Ovary (tissue), 9 donors: ENCODE data around the gene WASF3. TPM values are rescaled to one million over a fixed set of nuclear protein-coding genes. Genes with fewer than 3 reads are reported as not detected.

Source experiments
- DNase-seq, 5 donors: peaks; one replicate each; pipeline ENCODE4 v3.0.0-alpha.2; 2019 to 2020
- H3K27ac ChIP-seq, 2 donors: fragments of 200-600 bp; one replicate each; pipeline versions ENCODE4 v1.5.1 to v1.8.0; 2019 to 2022
- H3K27me3 ChIP-seq: fragments of 200-600 bp; one replicate; pipeline ENCODE4 v1.8.0; 2022
- H3K36me3 ChIP-seq: fragments of 200-600 bp; sonication (generic); one replicate; pipeline ENCODE4 v1.5.1; 2019
- H3K4me1 ChIP-seq: one replicate; pipeline ENCODE4 v1.8.1; 2013; ENCODE audit warnings: mild to moderate bottlenecking, moderate library complexity; ENCODE audit not compliant: insufficient read depth
- H3K4me3 ChIP-seq: fragments of 200-600 bp; sonication (generic); one replicate; pipeline ENCODE4 v1.5.1; 2017
- H3K9me3 ChIP-seq, 2 donors: fragments of 200-600 bp in 1 of 2; sonication (generic) in 1 of 2; one replicate each; pipeline versions ENCODE4 v1.5.1 to v1.8.1; 2013 to 2019; ENCODE audit warnings: mild to moderate bottlenecking in 1 of 2, moderate library complexity in 1 of 2
- CTCF ChIP-seq, 3 donors: fragments of 450-650 bp in 2 of 3; fragments of 200-600 bp in 1 of 3; IDR thresholded peaks; one replicate each; pipeline versions ENCODE4 v1.5.1 to v1.8.0; 2016 to 2022; ENCODE audit warnings: antibody characterized with exemption in 3 of 3, mild to moderate bottlenecking in 1 of 3
- EP300 ChIP-seq: sonication (generic); formaldehyde crosslinking; IDR thresholded peaks from one replicate; pipeline ENCODE4 v1.6.1; 2017; ENCODE audit warnings: antibody characterized with exemption
- POLR2A ChIP-seq: fragments of 450-650 bp; IDR thresholded peaks from one replicate; pipeline ENCODE4 v1.6.1; 2017; ENCODE audit warnings: antibody characterized with exemption, mild to moderate bottlenecking, moderate library complexity
- WGBS, 3 donors: extraction: QIAGEN DNeasy Blood & Tissue Kit in 1 of 3; methylation state at CpG; one replicate each; pipeline versions ENCODE4 v1.1.5 to v1.1.7; 2013 to 2017; 5-methylcytosine and 5-hydroxymethylcytosine counted together
- intact Hi-C, 4 donors: fragments of 100-400 bp; cut with DNase I; formaldehyde crosslinking; loops; one replicate each; pipeline versions ENCODE4 v1.11.0 to v1.15.1; 2022 to 2023
- polyA plus RNA-seq, 2 donors: library from polyadenylated mRNA; stranded (reverse); fragments of 200-250 nt in 1 of 2; fragments of 350-450 nt in 1 of 2; fragmentation: Illumina TruSeq in 1 of 2; extraction: RNeasy Lipid Tissue Mini Kit (QIAGEN cat#74804) in 1 of 2; gene quantifications; one replicate each; pipeline ENCODE4 v1.2.3, GENCODE V29; 2013 to 2014
- total RNA-seq, 7 donors: library from RNA; depleted of rRNA in 2 of 7; stranded (reverse); fragments of >200 nt in 2 of 7; fragmentation: NEBNext Ultra II Directional in 3 of 7; extraction: Animal tissue kit (Norgen Biotek cat#: 25700) in 3 of 7; gene quantifications; one replicate each; pipeline versions ENCODE4 v1.1.0 to v1.2.4, GENCODE V29; 2016 to 2023
- donor health status: DM: no; HTN: no; CAD: no; lungs with moderate emphysema.
- donor health status: DM: no; HTN: no; CAD: no.
- donor health status: Bipolar disorder and iron deficiency.
- donor health status: DM: yes; HTN: yes; CAD: no.
- donor health status: DM: no; HTN: no; CAD: no.
- donor health status: DM: yes; HTN: yes; CAD: no.

Gene WASF3
- total and polyA plus RNA-seq, 9 donors = 11.5 to 37.1 (median 33.7) TPM

GRCh38 chr13:26663791-26664190 is 106.3 kb downstream of the WASF3 start:
- Histone ChIP-seq H3K4me1 (peaks cover 14% of the 10 kb centered on the region), H3K27me3 (no peaks in the 10 kb centered on the region), H3K36me3 (no peaks in the 10 kb centered on the region), H3K9me3 (no peaks in the 10 kb centered on the region), H3K4me3 (no peak overlapping the region), H3K27ac (no peak overlapping the region)
- intact Hi-C loops = no loop called here
- 25 to 31% (median 27%) methylated on average over 4 of the region's 4 CpGs for WGBS, 3 donors
- no peak for TF ChIP-seq POLR2A
- TF ChIP-seq EP300 = no peak
- TF ChIP-seq CTCF (IDR thresholded peaks at IDR 0.05) = no peak
- no peak for DNase-seq

DNA sequence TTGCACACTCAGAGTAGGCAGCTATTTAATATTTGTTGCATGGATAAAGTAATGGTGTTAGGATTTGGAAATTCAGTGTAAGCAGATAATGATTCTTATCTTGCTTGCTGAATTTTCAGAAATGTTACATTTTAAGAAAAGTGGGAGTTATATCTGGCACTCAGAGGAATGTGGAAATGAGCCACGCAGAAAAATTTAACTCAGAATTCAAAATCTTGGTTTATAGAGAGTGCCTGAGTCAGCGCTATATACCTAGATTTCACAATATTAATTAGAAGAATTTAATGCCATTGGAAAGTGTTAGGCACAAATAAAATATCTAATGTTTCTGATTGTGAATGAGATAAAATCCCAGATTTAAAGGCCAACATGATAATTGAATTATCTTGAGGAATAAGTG is 106.8 kb downstream of the WASF3 start:
- Histone ChIP-seq H3K4me1 (peaks cover 9% of the 10 kb centered on the region), H3K27ac (no peak overlapping the region), H3K9me3 (no peaks in the 10 kb centered on the region), H3K36me3 (no peaks in the 10 kb centered on the region), H3K27me3 (no peaks in the 10 kb centered on the region), H3K4me3 (no peak overlapping the region)
- intact Hi-C loops = no loop called here
- DNase-seq = no peak
- 52 to 62% (median 59%) methylated on average over 2 of the region's 2 CpGs for WGBS, 3 donors
- no peak for TF ChIP-seq POLR2A
- no peak for TF ChIP-seq EP300
- TF ChIP-seq CTCF (IDR thresholded peaks at IDR 0.05) = no peak

DNA sequence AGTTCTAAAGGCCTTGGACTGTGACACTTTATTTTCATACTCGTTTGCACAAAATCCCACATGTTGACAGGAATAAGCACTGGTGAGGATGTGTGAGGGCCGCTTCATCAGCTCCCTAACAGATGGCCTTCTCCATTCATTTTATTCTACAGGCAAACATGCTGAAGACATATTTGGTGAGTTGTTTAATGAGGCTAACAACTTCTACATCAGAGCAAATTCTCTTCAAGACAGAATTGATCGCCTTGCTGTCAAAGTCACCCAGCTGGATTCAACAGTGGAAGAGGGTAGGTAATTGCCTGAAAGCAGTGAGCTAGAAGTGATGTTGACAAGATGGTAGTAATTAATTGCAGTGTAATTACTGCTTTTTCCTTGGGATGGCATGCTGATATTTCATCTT is 107.4 kb downstream of the WASF3 start:
- H3K36me3 ChIP-seq = no peaks in the 10 kb centered on the region
- TF ChIP-seq EP300 (no peak), CTCF (IDR thresholded peaks at IDR 0.05) (no peak), POLR2A (no peak)
- intact Hi-C loops = no loop called here
- WGBS, 3 donors = 60 to 75% (median 64%) methylated on average over 3 of the region's 3 CpGs
- peaks cover 5% of the 10 kb centered on the region for H3K4me1 ChIP-seq
- no peaks in the 10 kb centered on the region for H3K27me3 ChIP-seq
- H3K27ac ChIP-seq = no peak overlapping the region
- no peak for DNase-seq
- H3K4me3 ChIP-seq = no peak overlapping the region
- H3K9me3 ChIP-seq = no peaks in the 10 kb centered on the region

DNA sequence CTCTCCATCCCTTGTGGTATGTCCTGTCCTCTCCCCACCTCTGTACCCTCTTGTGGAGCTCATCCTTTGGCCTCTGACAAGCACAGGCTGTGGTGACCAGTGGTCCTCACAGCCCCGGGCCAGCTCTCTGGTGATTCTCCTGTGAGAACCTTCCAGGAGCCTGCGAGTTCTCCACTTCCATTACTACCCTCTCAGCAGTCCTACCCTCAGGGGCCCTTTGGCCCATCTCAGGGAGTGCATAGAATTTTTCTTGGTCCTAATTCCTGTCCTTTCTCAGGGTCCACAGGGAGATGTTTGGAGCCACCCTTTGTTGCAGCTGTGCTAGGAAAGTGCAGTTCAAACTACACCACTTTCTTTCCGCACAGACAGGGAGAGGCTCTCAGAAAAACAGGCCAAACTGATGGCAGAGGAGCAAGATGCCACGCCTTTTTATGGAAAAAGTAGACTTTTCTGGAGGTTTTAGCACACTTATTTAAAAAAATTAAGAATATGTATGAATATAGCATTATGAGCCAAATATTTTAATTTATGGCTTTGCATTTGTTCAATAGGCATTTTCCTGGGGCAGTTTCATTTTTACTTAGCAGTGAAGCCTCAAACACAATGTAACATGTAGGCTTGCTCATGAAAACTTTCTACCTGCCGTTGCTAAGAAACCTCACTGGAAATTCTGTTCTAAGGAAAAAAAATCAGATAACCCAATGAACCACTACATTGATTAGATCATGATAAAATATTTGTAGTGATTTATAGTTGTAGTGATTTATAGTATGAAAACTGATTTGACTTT is 111.1 kb downstream of the WASF3 start:
- intact Hi-C loops = no loop called here

More for the DNA sequence above, 111.1 kb downstream of the WASF3 start:
- TF ChIP-seq CTCF (IDR thresholded peaks at IDR 0.05) (no peak), EP300 (no peak), POLR2A (no peak)
- Histone ChIP-seq H3K27me3 (no peaks in the 10 kb centered on the region), H3K4me3 (no peak overlapping the region), H3K9me3 (no peaks in the 10 kb centered on the region), H3K4me1 (peaks cover 2% of the 10 kb centered on the region), H3K27ac (no peak overlapping the region), H3K36me3 (no peaks in the 10 kb centered on the region)
- DNase-seq = no peak
- WGBS, 3 donors = 94 to 96% (median 95%) methylated on average over 5 of the region's 5 CpGs
